ENCODE measurements around the gene FES.

DNA sequence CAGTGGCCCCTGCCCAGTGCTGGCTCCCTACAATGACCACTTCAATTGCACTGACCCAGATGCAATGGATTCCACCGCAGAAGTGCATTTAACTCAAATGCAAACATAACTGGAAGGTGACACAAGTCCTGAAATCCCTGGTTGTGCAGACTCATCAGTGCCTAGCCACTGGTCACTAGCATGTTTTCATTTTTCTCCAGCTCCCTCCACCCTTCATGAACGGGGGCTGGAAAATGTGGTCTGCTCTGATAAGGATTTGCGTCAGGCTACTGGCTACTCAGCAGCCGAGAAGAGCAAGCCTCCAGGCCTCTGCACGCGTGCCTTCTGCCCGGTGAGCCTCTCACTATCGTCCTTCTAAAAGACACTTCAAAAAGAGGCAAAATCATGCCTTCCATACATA lies 43.4 kb upstream of the FES start:
- TF ChIP-seq, protein P1, sequence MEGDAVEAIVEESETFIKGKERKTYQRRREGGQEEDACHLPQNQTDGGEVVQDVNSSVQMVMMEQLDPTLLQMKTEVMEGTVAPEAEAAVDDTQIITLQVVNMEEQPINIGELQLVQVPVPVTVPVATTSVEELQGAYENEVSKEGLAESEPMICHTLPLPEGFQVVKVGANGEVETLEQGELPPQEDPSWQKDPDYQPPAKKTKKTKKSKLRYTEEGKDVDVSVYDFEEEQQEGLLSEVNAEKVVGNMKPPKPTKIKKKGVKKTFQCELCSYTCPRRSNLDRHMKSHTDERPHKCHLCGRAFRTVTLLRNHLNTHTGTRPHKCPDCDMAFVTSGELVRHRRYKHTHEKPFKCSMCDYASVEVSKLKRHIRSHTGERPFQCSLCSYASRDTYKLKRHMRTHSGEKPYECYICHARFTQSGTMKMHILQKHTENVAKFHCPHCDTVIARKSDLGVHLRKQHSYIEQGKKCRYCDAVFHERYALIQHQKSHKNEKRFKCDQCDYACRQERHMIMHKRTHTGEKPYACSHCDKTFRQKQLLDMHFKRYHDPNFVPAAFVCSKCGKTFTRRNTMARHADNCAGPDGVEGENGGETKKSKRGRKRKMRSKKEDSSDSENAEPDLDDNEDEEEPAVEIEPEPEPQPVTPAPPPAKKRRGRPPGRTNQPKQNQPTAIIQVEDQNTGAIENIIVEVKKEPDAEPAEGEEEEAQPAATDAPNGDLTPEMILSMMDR (IDR thresholded peaks at IDR 0.05) = no peak
- TF ChIP-seq POLR2A (IDR thresholded peaks at IDR 0.05) = no peak
